GM12892 (cell line): ENCODE data around the gene MLYCD.

Experiments used
- DNase-seq: peaks from one replicate; pipeline ENCODE4 v3.0.0; 2011; ENCODE audit not compliant: insufficient read length
- FAIRE-seq: peaks from 2 replicates; lab custom pipeline; 2011; peaks lifted over from hg19 to GRCh38; lab: Jason Lieb, UNC
- POLR2A ChIP-seq: IDR thresholded peaks from 2 replicates; pipeline ENCODE4 v1.6.1; 2011; ENCODE audit warnings: low read depth, low read length, control low read depth
- POLR2AphosphoS5 ChIP-seq: IDR thresholded peaks from 2 replicates; pipeline ENCODE4 v1.6.1; 2011; ENCODE audit warnings: low read depth, low read length, control low read depth
- TAF1 ChIP-seq: IDR thresholded peaks from 2 replicates; pipeline ENCODE4 v1.6.1; 2011; ENCODE audit warnings: low read depth, mild to moderate bottlenecking, control low read depth, low read length, borderline replicate concordance

MLYCD gene

GRCh38 chr16:83915491-83915890, 16.6 kb downstream of the MLYCD start:
- no peak for FAIRE-seq
- DNase-seq = no peak
- TF ChIP-seq POLR2A (no peak), TAF1 (no peak), POLR2AphosphoS5 (no peak)

GRCh38 chr16:83917152-83918120, 18.5 kb downstream of the MLYCD start:
- no peak for FAIRE-seq
- DNase-seq = no peak
- TF ChIP-seq POLR2AphosphoS5 = no peak
- no peak for TF ChIP-seq TAF1
- no peak for TF ChIP-seq POLR2A

GRCh38 chr16:83920894-83921491, 22.1 kb downstream of the MLYCD start:
- FAIRE-seq (no peak), DNase-seq (no peak)
- no peak for TF ChIP-seq POLR2A
- TF ChIP-seq POLR2AphosphoS5 = no peak
- no peak for TF ChIP-seq TAF1

GRCh38 chr16:83923581-83924365, 24.9 kb downstream of the MLYCD start:
- FAIRE-seq (no peak), DNase-seq (no peak)
- TF ChIP-seq POLR2AphosphoS5 (no peak), TAF1 (no peak), POLR2A (no peak)

- DNase-seq (no peak), FAIRE-seq (no peak)
- no peak for TF ChIP-seq TAF1
- TF ChIP-seq POLR2A = no peak
- no peak for TF ChIP-seq POLR2AphosphoS5
These were observed 25.8 kb downstream of the MLYCD start for GRCh38 chr16:83924686-83925085.

- no peak for FAIRE-seq
- TF ChIP-seq POLR2A = no peak
- no peak for TF ChIP-seq TAF1
- no peak for TF ChIP-seq POLR2AphosphoS5
- DNase-seq = no peak
These were observed 26.4 kb downstream of the MLYCD start for GRCh38 chr16:83925095-83925905.

- FAIRE-seq = no peak
- DNase-seq = peak; percentile 19
- TF ChIP-seq TAF1 (no peak), POLR2A (no peak), POLR2AphosphoS5 (no peak)
These were observed 27.2 kb downstream of the MLYCD start for GRCh38 chr16:83925957-83926725.

GRCh38 chr16:83926726-83927397, 27.9 kb downstream of the MLYCD start:
- FAIRE-seq = no peak
- peak; percentile 78 for DNase-seq
- no peak for TF ChIP-seq TAF1
- TF ChIP-seq POLR2AphosphoS5 = no peak
- TF ChIP-seq POLR2A = no peak

GRCh38 chr16:83928341-83929055, 29.6 kb downstream of the MLYCD start:
- FAIRE-seq (no peak), DNase-seq (no peak)
- TF ChIP-seq POLR2AphosphoS5 (no peak), POLR2A (no peak), TAF1 (no peak)
